Colonic mucosa (tissue), 4 donors: ENCODE measurements around the gene NPAS3. TPM values are rescaled to one million over a fixed set of nuclear protein-coding genes. Genes with fewer than 3 reads are reported as not detected.

Experiments
- DNase-seq: peaks from one replicate; pipeline ENCODE4 v3.0.0-alpha.2; 2020
- H3K27ac ChIP-seq: fragments of 200-600 bp; one replicate; pipeline ENCODE4 v1.8.0; 2021
- H3K27me3 ChIP-seq: fragments of 200-600 bp; one replicate; pipeline ENCODE4 v1.8.0; 2021
- H3K36me3 ChIP-seq: fragments of 200-600 bp; one replicate; pipeline ENCODE4 v1.8.0; 2021
- H3K4me1 ChIP-seq: fragments of 200-600 bp; one replicate; pipeline ENCODE4 v1.8.0; 2021; ENCODE audit warnings: mild to moderate bottlenecking
- H3K4me3 ChIP-seq: fragments of 200-600 bp; one replicate; pipeline ENCODE4 v1.8.0; 2021
- H3K9ac ChIP-seq, 2 donors: one replicate each; pipeline ENCODE4 v1.7.0; 2013; ENCODE audit warnings: control low read depth in 2 of 2, low read depth in 2 of 2, low read length in 2 of 2
- H3K9me3 ChIP-seq: fragments of 200-600 bp; one replicate; pipeline ENCODE4 v1.8.0; 2021
- intact Hi-C: fragments of 100-400 bp; cut with DNase I; formaldehyde crosslinking; loops from one replicate; pipeline ENCODE4 v1.14.1; 2022
- total RNA-seq, 2 donors: library from RNA; stranded (reverse); fragmentation: NEBNext Ultra II Directional in 1 of 2; extraction: Animal tissue kit (Norgen Biotek cat#: 25700) in 1 of 2; gene quantifications; one replicate each; pipeline ENCODE4 v1.2.1, GENCODE V29; 2021
- TF ChIP-seq, protein P1 (sequence below): fragments of 200-600 bp; IDR thresholded peaks from one replicate; pipeline ENCODE4 v1.8.0; 2022; ENCODE audit warnings: antibody characterized with exemption, mild to moderate bottlenecking
- donor health status: healthy.
- donor health status: DM: no; HTN: no; CAD: no.
- donor health status: DM: no; HTN: no; CAD: no.

The NPAS3 gene
- total RNA-seq, 2 donors from 2014 or later = 0.79 to 1.6 TPM

DNA sequence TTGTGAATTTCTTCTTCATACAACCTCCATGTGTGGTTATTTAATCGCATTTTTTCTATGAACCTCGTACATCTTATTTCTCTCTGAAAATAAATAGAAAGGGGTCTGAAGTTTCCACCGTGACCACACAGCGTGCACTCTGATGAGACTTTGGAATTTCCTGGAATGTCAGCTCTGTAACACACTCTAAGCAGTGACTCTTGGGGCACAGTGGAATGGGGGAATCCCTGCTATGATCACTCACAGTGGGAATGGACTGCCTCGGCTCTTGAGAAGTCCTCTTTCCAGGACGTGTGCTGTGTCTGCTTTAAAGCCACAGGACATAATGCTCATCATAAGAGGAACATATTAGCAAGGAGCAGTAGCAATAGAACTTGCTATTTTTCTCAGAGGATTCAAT lies 596.0 kb downstream of the NPAS3 start:
- H3K4me3 ChIP-seq = no peak overlapping the region
- DNase-seq = no peak

DNA sequence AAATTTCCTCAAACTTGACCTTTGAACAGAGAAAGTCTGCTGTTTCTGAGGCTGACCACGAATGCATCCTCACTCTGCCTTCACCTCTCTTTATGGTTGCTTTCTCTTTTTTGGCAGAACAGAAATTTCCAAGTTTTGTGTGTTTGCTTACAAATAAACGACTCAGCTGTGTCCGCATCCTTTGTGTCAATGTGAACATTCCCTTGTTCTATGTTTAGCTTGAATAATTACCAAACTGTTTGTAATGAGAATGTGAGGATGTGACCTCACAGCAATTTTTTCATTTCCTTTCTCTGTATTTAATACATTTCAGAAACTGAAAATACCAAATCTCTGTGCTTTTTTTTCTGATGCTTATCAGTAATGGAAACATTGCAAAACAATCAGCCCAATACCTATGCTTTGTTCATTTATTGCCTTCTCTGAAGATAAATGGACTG lies 601.3 kb downstream of the NPAS3 start:
- no peak for DNase-seq
- H3K27me3 ChIP-seq = no peaks in the 10 kb centered on the region
- H3K9ac ChIP-seq = no peak overlapping the region
- H3K27ac ChIP-seq = no peak overlapping the region
- no peaks in the 10 kb centered on the region for H3K9me3 ChIP-seq
- no peaks in the 10 kb centered on the region for H3K36me3 ChIP-seq
- no peak overlapping the region for H3K4me3 ChIP-seq
- TF ChIP-seq, protein P1, sequence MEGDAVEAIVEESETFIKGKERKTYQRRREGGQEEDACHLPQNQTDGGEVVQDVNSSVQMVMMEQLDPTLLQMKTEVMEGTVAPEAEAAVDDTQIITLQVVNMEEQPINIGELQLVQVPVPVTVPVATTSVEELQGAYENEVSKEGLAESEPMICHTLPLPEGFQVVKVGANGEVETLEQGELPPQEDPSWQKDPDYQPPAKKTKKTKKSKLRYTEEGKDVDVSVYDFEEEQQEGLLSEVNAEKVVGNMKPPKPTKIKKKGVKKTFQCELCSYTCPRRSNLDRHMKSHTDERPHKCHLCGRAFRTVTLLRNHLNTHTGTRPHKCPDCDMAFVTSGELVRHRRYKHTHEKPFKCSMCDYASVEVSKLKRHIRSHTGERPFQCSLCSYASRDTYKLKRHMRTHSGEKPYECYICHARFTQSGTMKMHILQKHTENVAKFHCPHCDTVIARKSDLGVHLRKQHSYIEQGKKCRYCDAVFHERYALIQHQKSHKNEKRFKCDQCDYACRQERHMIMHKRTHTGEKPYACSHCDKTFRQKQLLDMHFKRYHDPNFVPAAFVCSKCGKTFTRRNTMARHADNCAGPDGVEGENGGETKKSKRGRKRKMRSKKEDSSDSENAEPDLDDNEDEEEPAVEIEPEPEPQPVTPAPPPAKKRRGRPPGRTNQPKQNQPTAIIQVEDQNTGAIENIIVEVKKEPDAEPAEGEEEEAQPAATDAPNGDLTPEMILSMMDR = no peak
- intact Hi-C loops = no loop called here
- H3K4me1 ChIP-seq = no peaks in the 10 kb centered on the region

More for the DNA sequence above, 596.0 kb downstream of the NPAS3 start:
- no peaks in the 10 kb centered on the region for H3K27me3 ChIP-seq
- no peak overlapping the region for H3K27ac ChIP-seq
- TF ChIP-seq, protein P1 = no peak
- no peaks in the 10 kb centered on the region for H3K36me3 ChIP-seq
- no peaks in the 10 kb centered on the region for H3K4me1 ChIP-seq
- no peak overlapping the region for H3K9ac ChIP-seq
- intact Hi-C loops = no loop called here
- H3K9me3 ChIP-seq = no peaks in the 10 kb centered on the region

DNA sequence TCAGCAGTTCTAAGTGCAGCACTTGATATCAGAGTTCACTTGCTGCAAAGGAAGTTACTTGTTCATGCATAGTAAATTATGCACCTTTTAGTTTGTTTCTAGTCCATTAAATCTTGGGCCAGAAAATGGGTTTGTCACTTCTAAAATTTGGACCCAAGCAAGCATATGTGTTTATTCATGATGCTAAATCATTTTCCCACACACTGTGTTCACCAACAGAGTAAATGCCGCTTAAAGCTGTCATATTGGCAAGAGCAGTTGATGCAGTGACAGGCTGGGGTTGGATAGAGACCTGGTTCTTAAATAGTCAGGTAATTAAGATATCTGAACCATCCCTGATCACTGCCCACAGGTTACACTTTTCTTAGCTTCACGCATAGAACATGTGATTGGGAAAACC lies 602.5 kb downstream of the NPAS3 start:
- Histone ChIP-seq H3K4me3 (no peak overlapping the region), H3K9me3 (no peaks in the 10 kb centered on the region), H3K9ac (no peak overlapping the region), H3K27ac (no peak overlapping the region), H3K27me3 (no peaks in the 10 kb centered on the region), H3K4me1 (no peaks in the 10 kb centered on the region), H3K36me3 (no peaks in the 10 kb centered on the region)
- intact Hi-C loops = no loop called here
- TF ChIP-seq, protein P1 = no peak
- no peak for DNase-seq

DNA sequence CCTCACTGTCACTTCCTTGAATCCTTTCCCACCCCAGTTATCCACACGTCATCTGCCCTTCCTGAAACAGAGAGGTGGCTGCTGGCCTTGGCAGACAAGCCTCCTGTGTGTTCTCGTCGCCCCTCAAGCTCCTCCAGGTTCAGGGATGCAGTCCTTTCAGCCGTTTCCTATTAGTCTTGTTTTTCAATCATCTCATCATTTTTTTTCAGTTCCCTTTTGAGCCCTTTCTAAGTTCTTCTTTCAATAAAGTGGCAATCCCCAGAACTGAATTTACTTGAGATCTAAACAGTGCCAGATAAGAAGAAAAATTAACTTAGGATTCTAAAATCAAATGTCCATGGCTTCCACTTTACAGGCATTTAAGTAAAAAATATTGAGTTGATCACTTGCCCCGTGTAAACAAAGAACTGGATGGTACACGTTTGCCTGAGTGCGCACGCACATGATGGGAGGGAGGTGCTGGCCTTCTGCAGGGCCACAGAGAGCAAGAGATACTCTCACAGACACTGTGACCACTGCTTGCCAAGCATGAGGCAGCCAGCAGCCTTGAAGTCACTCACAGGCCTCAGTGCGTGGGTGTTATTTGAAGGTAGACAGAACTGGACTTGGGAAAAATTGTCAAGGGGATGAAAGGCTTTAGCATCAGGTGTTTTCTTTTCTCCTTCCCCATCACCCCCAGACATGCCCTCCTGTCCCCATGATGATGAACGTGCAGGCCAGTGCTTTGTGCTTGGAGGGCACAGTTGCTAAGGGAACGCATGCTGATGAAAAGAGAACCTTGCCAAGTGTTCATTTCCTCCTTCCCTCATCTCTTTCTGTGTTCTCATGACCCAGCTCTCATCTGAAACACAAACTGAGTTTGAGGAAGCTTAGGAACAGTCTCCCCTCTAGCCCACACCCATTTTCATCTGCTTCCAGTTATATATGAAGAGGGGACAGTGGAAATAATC lies 603.9 kb downstream of the NPAS3 start:
- no peaks in the 10 kb centered on the region for H3K27me3 ChIP-seq
- DNase-seq = no peak
- H3K9ac ChIP-seq = no peak overlapping the region
- intact Hi-C loops = no loop called here
- no peaks in the 10 kb centered on the region for H3K9me3 ChIP-seq
- no peak overlapping the region for H3K27ac ChIP-seq
- no peaks in the 10 kb centered on the region for H3K36me3 ChIP-seq
- TF ChIP-seq, protein P1 = no peak
- H3K4me1 ChIP-seq = no peaks in the 10 kb centered on the region
- H3K4me3 ChIP-seq = no peak overlapping the region

DNA sequence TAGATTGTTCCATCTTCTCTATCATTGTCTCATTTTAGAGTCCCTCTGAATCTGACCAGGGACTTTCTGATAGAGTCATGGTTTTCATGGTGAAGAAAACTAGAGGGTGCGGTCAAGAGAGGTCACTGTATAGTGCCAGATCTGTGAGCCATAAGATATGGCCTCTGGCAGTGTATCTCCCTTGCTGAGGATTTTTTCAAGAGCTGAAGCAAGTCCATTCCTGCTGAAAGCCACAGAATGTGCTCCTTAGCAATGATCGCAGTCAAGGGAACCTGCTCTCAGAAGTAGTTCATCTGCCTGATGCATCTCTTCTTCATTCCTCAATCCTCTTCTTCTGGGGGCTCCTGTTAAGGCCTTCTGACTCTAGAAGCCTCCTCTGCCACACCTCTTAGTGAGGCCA lies 607.0 kb downstream of the NPAS3 start:
- no peaks in the 10 kb centered on the region for H3K4me1 ChIP-seq
- no peaks in the 10 kb centered on the region for H3K27me3 ChIP-seq
- no peak for DNase-seq
- no peaks in the 10 kb centered on the region for H3K36me3 ChIP-seq
- TF ChIP-seq, protein P1 = no peak
- H3K9me3 ChIP-seq = no peaks in the 10 kb centered on the region
- no peak overlapping the region for H3K9ac ChIP-seq
- intact Hi-C loops = no loop called here
- H3K27ac ChIP-seq = no peak overlapping the region
- no peak overlapping the region for H3K4me3 ChIP-seq
